Ovary (tissue), 9 donors: ENCODE results near the gene SLC29A3. TPM values are rescaled to one million over a fixed set of nuclear protein-coding genes. Genes with fewer than 3 reads are reported as not detected.
"Not testable (repeated sequence)": the region's sequence is repeated elsewhere in the genome, so short reads cannot be mapped to it uniquely, and the experiment has no call there.

Source experiments
- DNase-seq, 5 donors: peaks; one replicate each; pipeline ENCODE4 v3.0.0-alpha.2; 2019 to 2020
- H3K27ac ChIP-seq, 2 donors: fragments of 200-600 bp; one replicate each; pipeline versions ENCODE4 v1.5.1 to v1.8.0; 2019 to 2022
- H3K27me3 ChIP-seq: fragments of 200-600 bp; one replicate; pipeline ENCODE4 v1.8.0; 2022
- H3K36me3 ChIP-seq: fragments of 200-600 bp; sonication (generic); one replicate; pipeline ENCODE4 v1.5.1; 2019
- H3K4me1 ChIP-seq: one replicate; pipeline ENCODE4 v1.8.1; 2013; ENCODE audit warnings: mild to moderate bottlenecking, moderate library complexity; ENCODE audit not compliant: insufficient read depth
- H3K4me3 ChIP-seq: fragments of 200-600 bp; sonication (generic); one replicate; pipeline ENCODE4 v1.5.1; 2017
- H3K9me3 ChIP-seq, 2 donors: fragments of 200-600 bp in 1 of 2; sonication (generic) in 1 of 2; one replicate each; pipeline versions ENCODE4 v1.5.1 to v1.8.1; 2013 to 2019; ENCODE audit warnings: mild to moderate bottlenecking in 1 of 2, moderate library complexity in 1 of 2
- CTCF ChIP-seq, 3 donors: fragments of 450-650 bp in 2 of 3; fragments of 200-600 bp in 1 of 3; IDR thresholded peaks; one replicate each; pipeline versions ENCODE4 v1.5.1 to v1.8.0; 2016 to 2022; ENCODE audit warnings: antibody characterized with exemption in 3 of 3, mild to moderate bottlenecking in 1 of 3
- EP300 ChIP-seq: sonication (generic); formaldehyde crosslinking; IDR thresholded peaks from one replicate; pipeline ENCODE4 v1.6.1; 2017; ENCODE audit warnings: antibody characterized with exemption
- POLR2A ChIP-seq: fragments of 450-650 bp; IDR thresholded peaks from one replicate; pipeline ENCODE4 v1.6.1; 2017; ENCODE audit warnings: antibody characterized with exemption, mild to moderate bottlenecking, moderate library complexity
- WGBS, 3 donors: extraction: QIAGEN DNeasy Blood & Tissue Kit in 1 of 3; methylation state at CpG; one replicate each; pipeline versions ENCODE4 v1.1.5 to v1.1.7; 2013 to 2017; 5-methylcytosine and 5-hydroxymethylcytosine counted together
- intact Hi-C, 4 donors: fragments of 100-400 bp; cut with DNase I; formaldehyde crosslinking; loops; one replicate each; pipeline versions ENCODE4 v1.11.0 to v1.15.1; 2022 to 2023
- polyA plus RNA-seq, 2 donors: library from polyadenylated mRNA; stranded (reverse); fragments of 200-250 nt in 1 of 2; fragments of 350-450 nt in 1 of 2; fragmentation: Illumina TruSeq in 1 of 2; extraction: RNeasy Lipid Tissue Mini Kit (QIAGEN cat#74804) in 1 of 2; gene quantifications; one replicate each; pipeline ENCODE4 v1.2.3, GENCODE V29; 2013 to 2014
- total RNA-seq, 7 donors: library from RNA; depleted of rRNA in 2 of 7; stranded (reverse); fragments of >200 nt in 2 of 7; fragmentation: NEBNext Ultra II Directional in 3 of 7; extraction: Animal tissue kit (Norgen Biotek cat#: 25700) in 3 of 7; gene quantifications; one replicate each; pipeline versions ENCODE4 v1.1.0 to v1.2.4, GENCODE V29; 2016 to 2023
- donor health status: DM: no; HTN: no; CAD: no; lungs with moderate emphysema.
- donor health status: DM: no; HTN: no; CAD: no.
- donor health status: Bipolar disorder and iron deficiency.
- donor health status: DM: yes; HTN: yes; CAD: no.
- donor health status: DM: no; HTN: no; CAD: no.
- donor health status: DM: yes; HTN: yes; CAD: no.

Gene SLC29A3
- total and polyA plus RNA-seq, 9 donors = 10.1 to 18.3 (median 15.5) TPM

GRCh38 chr10:71295641-71296040 lies 23.4 kb upstream of the SLC29A3 start:
- Histone ChIP-seq H3K27ac (no peak overlapping the region), H3K9me3 (no peaks in the 10 kb centered on the region), H3K4me3 (no peak overlapping the region), H3K27me3 (no peaks in the 10 kb centered on the region), H3K4me1 (peaks cover 9% of the 10 kb centered on the region), H3K36me3 (no peaks in the 10 kb centered on the region)
- 87 to 91% (median 88%) methylated on average over 9 of the region's 9 CpGs for WGBS, 3 donors
- no peak for TF ChIP-seq EP300
- no peak for TF ChIP-seq CTCF (IDR thresholded peaks at IDR 0.05)
- no peak for TF ChIP-seq POLR2A
- DNase-seq = no peak
- intact Hi-C loops = no loop called here

- TF ChIP-seq EP300 (no peak), CTCF (IDR thresholded peaks at IDR 0.05) (no peak), POLR2A (no peak)
- Histone ChIP-seq H3K27me3 (no peaks in the 10 kb centered on the region), H3K4me3 (no peak overlapping the region), H3K36me3 (no peaks in the 10 kb centered on the region), H3K27ac (no peak overlapping the region), H3K9me3 (no peaks in the 10 kb centered on the region), H3K4me1 (peaks cover 9% of the 10 kb centered on the region)
- peak in 1 of 5 donors; percentile 39 for DNase-seq
- intact Hi-C loops = no loop called here
- WGBS, 3 donors = 70 to 72% (median 72%) methylated on average over 5 of the region's 5 CpGs
Measured at GRCh38 chr10:71296086-71296485, 23.0 kb upstream of the SLC29A3 start.

- H3K36me3 ChIP-seq, H3K27me3 ChIP-seq, DNase-seq, intact Hi-C loops, H3K27ac ChIP-seq, H3K4me1 ChIP-seq, H3K4me3 ChIP-seq, H3K9me3 ChIP-seq: not testable (repeated sequence)
- WGBS, 3 donors = 85 to 95% (median 91%) methylated on average over 13 of the region's 13 CpGs
Measured at GRCh38 chr10:71296811-71297210, 22.2 kb upstream of the SLC29A3 start.

GRCh38 chr10:71297343-71297742 lies 21.7 kb upstream of the SLC29A3 start:
- Histone ChIP-seq H3K27me3 (no peaks in the 10 kb centered on the region), H3K27ac (no peak overlapping the region), H3K4me1 (peaks cover 9% of the 10 kb centered on the region), H3K4me3 (no peak overlapping the region), H3K9me3 (no peaks in the 10 kb centered on the region), H3K36me3 (no peaks in the 10 kb centered on the region)
- no peak for TF ChIP-seq CTCF (IDR thresholded peaks at IDR 0.05)
- TF ChIP-seq EP300 = no peak
- TF ChIP-seq POLR2A = no peak
- WGBS, 3 donors = 86 to 94% (median 91%) methylated on average over 3 of the region's 3 CpGs
- DNase-seq = no peak
- intact Hi-C loops = no loop called here

GRCh38 chr10:71299071-71299785 lies 19.8 kb upstream of the SLC29A3 start:
- Histone ChIP-seq H3K36me3 (no peaks in the 10 kb centered on the region), H3K9me3 (no peaks in the 10 kb centered on the region), H3K4me3 (no peak overlapping the region), H3K27ac (no peak overlapping the region), H3K27me3 (no peaks in the 10 kb centered on the region), H3K4me1 (no peaks in the 10 kb centered on the region)
- DNase-seq = no peak
- 88 to 90% (median 89%) methylated on average over 14 of the region's 14 CpGs for WGBS, 3 donors
- TF ChIP-seq CTCF (IDR thresholded peaks at IDR 0.05) = no peak
- TF ChIP-seq EP300 = no peak
- no peak for TF ChIP-seq POLR2A
- intact Hi-C loops = no loop called here
